Femur (tissue), 1 donor: ENCODE measurements around the gene KCTD19.
A peak's percentile ranks its signal among the peaks of the same experiment; 100 is the strongest.
"Not testable (repeated sequence)": the region's sequence is repeated elsewhere in the genome, so short reads cannot be mapped to it uniquely, and the experiment has no call there.

Experiments used
- DNase-seq: peaks from one replicate; pipeline ENCODE4 v3.0.0-alpha.2; 2017

KCTD19 gene

DNA sequence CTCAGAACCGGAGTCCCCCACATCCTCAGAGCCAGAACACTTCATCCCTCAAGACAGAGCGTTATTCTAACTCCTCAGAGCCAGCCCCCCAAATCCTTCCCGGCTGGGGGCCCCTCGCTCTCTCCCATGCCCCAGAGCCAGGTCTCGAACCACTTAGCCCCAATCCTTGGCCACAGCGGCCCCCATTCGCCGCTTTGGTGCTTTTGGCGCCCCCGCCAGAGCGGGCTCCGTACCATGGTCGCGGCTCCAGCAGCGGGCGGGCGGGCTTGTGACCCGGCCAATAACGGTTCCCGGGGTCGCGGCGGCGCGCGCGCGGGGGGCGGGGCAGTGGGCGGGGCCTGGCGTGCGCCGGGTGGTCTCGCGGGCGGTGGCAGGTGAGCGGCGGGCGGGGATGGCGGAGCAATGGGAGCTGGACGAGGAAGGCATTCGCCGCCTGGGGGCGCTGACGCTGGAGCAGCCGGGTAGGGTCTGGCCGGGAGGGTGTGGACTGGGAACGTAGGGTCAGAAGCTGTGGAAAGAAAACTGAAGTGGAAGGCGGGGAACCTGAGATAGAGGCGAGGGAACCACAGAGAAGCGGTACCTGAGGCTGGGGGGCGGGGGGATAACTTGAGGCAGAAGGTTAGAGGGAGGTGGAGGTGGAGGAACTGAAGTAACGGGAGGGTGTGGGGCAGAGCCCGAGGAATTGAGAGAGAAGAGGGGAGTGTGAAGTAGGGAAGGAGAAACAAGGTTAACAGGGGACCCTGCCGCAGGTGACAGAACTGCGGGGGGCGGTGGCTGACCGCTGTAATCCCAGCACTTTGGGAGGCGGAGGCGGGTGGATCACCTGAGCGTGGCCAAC is at the start of gene KCTD19, which contains the start of gene LRRC36:
TSS of gene KCTD19 (minus strand) at position 270 of the 838 bp plus-strand sequence. CDS start at position 236, 34 bp downstream.
TSS of gene LRRC36 (plus strand) at position 344 of the 838 bp plus-strand sequence. CDS start at position 392, 48 bp downstream.
- DNase-seq: peak; percentile 66

DNA sequence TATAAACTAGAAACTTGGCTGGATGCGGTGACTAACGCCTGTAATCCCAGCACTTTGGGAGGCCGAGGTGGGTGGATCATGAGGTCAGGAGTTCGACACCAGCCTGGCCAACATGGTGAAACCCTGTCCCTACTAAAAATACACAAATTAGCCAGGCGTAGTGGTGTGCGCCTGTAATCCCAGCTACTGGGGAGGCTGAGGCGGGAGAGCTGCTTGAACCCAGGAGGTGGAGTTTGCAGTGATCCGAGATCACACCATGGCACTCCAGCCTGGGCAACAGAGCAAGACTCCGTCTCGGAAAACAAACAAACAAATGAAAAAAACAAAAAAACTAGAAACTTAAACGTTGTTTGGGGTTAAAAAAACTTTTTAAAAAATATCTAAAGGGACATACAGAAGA is 49.5 kb upstream of the KCTD19 start:
- not testable (repeated sequence) for DNase-seq

DNA sequence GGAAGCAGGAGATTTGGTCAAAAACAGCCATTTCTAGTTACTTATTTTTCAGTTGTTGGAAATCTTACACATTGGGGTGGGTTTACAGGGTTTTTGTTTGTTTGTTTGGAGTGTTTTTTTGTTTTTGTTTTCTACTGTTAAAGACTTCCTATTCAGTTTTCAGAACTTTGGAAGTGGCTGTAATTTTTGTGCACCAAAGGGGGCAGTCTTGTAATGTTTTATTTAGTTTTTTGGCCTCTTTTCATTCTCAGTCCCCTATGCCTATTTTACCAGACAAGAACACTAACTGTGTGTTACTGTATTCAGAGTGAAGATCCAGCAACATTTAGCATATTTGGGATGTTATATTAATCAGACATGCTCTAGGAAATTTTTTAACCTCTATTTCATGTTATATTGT is 46.1 kb upstream of the KCTD19 start:
- DNase-seq: no peak

DNA sequence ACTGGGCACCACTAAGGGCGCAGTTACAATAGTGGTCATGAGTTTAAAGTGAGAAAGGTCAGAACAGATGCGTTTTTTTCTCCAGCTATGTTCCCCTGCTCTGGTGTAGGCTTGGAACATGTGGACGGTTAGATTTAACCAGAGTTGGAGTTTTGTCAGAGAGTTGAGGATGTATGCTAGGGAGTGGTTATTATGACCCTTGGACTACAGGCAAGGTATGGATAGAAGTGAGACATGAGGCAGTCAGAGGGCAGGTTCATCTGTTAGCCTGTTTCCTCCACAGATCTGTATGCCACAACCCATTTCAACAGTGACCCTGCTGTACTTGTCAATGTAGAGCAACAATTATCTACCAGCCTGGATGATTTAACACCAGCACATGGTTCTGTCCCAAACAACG is 44.1 kb upstream of the KCTD19 start:
- no peak for DNase-seq

DNA sequence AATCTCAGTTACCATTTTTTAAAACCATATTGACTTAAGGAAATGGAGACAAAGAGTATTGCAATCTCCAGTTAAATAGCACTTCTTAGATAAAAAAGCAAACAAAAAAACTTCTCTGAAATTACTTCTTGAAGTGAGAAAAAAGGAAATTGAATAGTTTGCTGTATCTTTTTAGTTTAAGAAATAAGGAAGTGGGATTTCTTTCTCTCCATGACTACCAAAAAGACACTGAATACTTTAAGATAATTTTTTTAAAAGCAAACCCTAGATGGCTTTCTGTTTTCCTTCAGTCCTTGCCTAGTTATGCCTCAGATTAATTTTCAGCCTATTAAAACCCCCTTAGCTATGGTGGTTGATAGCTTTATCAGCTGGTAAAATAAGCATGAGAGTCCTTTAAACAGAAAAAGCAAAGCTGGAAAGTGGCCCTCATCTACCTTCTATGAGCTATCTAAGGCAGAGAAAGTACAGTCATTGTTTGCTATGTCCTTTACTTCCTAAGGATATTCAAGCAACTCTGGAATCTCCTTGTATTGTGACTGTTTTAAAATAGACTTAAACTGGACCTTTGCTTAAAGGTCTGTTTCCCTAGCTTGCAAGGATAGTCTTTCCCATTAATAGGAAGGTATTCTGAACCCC is 38.2 kb upstream of the KCTD19 start:
- DNase-seq: no peak

DNA sequence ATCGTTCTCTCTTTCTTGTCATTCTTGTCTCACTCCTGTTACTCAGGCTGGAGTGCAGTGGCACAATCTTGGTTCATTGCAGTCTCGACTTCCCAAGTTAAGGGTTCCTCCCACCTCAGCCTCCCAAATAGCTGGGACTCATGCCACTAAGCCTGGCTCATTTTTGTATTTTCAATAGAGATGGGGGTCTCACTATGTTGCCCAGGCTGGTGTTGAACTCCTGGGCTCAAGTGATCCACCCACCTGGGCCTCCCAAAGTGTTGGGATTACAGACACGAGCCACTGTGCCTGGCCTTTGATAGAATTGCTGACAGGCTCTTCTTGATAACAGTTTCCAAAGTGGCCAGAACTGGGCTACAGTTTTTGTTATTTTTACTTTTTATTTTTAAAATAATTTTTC is 34.5 kb upstream of the KCTD19 start:
- no peak for DNase-seq

DNA sequence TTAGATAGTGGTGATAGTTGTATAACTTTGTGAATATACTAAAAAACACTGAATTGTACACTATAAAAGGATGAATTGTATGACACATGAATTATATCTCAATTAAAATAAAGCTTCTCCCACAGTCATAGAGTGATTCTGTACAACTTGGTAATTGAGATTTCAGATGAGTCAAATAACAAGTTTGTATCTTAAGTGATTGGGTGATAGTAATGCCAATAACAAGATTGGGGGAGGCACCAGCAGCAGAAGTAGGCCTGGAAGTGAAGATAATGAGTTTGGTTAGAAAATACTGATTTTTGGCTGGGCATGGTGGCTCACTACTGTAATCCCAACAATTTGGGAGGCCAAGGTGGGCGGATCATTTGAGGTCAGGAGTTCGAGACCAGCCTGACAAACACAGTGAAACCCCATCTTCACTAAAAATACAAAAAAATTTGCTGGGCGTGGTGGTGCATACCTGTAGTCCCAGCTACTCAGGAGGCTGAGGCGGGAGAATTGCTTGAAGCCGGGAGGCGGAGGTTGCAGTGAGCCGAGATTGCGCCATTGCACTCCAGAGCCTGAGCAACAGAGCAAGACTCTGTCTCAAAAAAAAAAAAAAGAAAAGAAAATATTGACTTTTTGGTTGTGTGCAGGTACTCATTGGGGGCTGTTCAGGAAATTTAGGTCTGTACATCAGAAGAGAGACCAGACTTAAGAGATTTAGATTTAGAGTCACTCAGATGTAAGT is 33.2 kb upstream of the KCTD19 start:
- not testable (repeated sequence) for DNase-seq

DNA sequence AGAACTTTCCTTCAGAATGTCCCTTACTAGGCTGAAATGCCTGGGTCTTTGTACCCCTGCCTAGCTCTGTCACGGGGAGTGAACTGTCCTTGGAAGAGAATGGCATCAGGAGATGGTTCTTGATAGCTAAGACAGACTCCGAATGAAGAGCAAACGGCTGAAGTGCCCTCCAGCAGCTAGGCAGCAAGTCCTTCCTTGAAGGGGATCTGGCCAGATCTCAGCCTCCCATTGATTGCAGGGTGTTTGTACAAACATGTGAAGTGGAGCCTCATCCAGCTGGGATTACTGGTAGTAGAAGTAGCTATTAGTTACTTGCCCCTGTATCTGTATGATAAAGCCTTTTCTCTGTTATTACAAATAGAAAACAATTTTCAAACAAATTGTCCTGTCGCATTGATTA is 31.0 kb upstream of the KCTD19 start:
- no peak for DNase-seq

DNA sequence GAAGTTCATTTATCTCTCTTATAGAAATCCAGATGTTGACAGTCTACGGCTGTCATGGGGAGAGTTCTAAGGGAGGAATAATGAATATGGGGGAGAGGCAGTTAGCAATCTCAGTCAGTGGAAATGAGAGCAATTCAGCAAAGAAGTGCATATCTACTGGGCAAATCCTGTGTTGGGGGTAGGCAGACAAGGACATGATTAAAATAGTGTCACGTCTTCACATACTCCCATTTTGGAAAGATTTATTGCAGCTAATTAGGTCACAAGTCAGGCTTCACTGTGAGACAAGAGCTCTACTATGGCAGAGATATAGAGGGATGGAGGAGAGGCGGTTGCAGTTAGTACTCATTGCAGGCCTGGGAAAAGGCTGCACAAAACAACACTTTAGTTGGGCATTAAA is 29.9 kb upstream of the KCTD19 start:
- no peak for DNase-seq

DNA sequence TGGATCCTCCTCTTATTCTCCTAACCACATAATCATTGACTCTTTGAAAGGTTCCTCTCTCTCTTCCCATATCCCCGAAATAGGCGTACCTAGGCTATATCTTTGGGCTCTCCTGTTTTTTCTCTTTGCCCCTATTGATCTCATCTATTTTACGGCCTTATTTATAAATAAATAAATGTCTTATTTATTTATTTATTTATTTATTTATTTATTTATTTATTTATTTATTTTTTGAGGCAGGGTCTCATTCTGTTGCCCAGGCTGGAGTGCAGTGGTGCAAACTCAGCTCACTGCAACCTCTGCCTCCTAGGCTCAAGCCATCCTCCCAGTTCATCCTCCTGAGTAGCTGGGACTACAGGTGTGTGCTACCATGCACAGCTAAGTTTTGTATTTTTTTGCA is 25.9 kb upstream of the KCTD19 start:
- not testable (repeated sequence) for DNase-seq

DNA sequence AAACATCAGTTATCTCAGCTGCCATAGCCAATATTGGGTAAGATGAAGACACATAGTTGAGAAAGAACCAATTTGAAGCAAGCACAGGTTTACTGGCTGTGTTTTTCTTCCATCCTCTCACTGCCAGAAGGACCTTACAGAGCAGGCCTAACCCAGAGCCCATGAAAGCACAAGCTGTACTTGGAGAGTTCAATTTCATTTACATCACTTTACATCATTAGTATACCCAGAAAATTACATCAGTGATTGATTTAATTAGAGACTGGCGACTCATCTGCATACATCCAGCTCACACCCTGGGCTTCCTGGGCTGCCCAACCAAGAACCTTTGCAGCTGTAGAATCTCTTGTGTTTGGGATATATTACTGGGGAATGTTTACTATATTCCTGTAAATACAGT is 23.8 kb upstream of the KCTD19 start:
- no peak for DNase-seq

DNA sequence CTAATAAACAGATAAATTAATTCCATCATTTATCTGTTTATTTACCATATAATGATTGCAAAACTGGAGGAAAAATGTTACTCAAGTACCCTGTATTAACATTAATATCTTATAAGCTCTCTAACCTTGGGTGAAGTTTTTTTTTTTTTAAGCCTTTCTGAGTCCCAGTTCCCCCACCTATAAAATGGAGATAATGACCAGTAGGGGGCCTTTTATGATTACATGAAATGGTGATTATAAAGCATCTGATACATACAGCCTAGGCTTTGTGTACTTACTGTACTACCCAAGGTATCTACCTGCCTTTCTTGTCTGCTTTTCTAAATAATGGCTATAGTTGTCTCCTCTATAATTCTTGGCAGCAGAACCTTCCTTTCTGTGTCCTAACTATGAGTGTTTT is 22.6 kb upstream of the KCTD19 start:
- no peak for DNase-seq

DNA sequence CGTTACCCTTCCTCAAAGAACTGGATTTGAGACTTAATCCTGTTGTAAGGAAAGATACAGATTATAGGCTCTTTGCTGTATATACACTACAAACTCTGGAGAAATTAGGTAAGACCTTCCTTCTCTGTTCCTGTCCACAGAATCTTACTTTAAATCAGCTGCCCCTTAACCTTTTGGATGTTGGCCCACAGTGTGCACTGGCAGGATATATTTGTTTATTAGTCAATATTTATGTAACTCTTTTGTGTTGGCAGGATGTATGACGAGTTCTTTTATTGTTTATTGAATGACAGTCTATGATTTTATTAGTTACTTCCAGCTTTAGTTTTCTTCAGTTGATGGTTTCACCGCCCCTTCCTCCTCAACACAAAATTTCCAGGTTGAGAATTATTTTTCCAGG is 19.8 kb upstream of the KCTD19 start:
- DNase-seq: no peak

DNA sequence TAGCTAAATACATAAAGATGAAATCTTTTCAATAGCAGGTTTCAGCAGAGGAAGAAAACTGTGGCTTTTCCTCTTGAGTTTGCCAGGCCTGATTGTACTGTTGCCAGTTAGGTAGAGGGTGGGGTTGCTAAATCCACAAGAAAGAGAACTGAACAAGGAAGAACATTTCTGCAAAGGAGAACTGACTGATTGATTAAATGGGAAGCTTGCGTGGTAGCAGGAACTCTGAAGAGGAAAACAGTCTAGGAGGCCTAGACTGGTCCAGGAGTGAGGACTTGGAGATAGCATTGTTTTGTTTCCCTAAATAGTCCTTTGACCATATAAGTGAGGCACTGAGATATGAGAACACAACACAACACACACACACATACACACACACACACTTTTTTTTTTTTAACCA is 18.9 kb upstream of the KCTD19 start:
- DNase-seq: no peak

DNA sequence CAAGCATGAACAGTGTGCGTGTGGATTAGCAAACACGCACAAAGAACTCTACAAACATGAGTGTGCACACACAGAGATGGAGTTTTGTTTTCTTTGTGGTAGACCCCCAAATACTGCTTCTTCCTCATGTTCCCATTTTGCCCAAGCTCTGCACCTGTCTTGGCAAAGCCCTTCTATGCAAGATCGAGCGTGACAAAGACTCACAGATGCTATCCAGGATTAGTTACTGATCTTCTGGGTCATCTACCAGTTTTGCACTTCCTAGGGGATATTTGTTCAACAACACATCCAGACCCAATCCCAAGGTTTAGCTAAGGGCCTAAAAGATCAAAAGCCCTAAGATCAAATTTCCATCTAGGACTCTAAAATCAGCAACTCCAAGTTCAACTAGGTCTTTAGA is 16.1 kb upstream of the KCTD19 start:
- DNase-seq: no peak

DNA sequence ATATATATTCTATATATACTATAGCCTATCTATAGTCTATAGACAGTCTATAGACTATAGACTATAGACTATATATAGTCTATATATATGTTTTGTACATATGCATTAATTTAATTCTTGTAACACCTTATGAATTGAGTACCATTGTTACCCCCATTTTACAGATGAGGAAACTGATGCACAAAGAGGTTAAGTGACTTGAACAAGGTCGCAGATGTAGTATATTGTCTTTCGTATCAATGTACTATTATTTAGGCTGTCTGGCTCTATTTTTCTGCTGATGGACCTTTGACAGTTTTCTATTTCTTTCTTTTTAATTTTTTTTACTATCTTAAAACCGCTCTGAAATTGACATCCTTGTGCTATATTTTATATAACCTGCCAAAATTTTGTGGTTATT is 14.7 kb upstream of the KCTD19 start:
- no peak for DNase-seq

DNA sequence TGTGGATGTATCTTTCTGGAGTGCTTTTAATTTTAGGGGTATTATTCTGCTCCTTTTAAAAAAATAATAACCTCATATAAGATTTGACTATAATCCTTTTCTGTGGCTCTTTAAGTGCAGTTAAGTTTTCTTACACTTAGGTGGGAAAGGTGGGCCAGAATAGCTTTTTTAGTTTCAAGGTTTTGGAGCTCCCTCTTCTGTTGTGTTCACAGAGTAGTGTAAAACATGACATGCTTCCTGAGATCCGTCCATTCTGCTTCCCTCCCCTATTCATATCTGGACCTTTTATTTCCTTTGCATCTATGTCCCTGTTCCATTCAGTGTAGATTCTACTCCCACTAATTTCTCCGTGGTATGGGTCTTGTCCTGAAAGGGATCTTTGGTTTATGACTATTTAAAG is 12.9 kb upstream of the KCTD19 start:
- no peak for DNase-seq

DNA sequence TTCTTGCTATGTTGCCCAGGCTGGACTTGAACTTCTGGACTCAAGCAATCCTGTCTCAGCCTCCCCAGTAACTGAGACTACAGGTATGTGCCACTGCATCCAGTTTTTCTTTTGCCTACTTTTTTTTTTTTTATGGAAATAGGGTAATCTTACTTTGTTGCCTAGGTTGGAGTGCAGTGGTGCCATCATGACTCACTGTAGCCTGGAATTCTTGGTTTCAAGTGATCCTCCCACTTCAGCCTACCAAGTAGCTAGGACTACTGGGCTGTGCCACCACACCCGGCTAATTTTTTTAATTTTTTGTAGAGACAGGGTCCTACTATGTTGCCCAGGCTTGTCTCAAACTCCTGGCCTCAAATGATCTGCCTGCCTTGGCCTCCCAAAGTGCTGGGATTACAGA is 10.1 kb upstream of the KCTD19 start:
- no peak for DNase-seq

DNA sequence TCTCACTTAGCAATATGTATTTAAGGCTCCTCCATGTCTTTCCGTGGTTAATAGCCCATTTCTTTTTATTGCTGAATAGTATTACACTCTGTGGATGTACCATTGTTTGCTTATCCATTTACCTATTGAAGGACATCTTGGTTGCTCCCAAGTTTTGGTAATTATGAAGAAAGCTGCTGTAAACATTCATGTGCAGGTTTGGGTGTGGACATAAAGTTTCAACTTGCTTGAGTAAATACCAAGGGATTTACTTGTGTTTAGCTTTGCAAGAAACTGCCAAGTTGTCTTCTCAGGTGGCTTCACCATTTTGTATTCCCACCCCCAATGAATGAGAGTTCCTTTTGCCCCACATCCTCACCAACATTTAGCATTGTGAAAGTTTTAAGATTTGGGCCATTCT is 9.6 kb upstream of the KCTD19 start:
- no peak for DNase-seq

DNA sequence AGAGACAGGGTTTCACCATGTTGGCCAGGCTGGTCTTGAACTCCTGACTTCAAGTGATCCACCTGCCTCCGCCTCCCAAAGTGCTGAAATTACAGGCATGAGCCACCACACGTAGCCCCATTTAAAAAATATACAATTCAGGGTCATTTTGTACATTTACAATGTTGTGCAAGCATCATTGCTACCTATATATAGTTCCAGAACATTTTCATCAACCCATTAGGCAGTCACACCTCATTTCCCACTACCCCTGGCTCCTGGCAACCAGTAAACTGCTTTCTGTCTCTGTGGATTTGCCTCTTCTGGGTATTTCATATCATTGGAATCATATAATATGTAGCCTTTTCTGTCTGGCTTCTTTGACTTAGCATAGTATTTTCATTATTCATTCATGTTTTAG is 6.8 kb upstream of the KCTD19 start:
- no peak for DNase-seq

DNA sequence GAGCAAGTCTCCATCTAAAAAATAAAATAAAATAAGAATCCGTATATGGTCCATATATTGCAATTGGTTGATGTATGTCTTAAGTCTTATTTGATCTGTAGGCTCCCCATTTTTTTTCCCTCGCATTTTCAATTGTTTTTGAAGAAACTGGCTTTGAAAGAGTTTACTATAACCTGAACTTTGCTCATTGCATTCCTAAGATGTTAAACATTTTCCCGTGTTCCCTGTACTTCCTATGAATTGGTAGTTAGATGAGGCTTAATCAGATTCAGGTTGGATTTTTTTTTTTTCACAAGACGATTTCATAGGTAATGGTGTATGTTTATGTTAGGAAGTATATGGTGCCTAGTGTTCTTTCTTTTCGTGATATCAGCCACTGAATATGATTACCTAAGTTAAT is 3.4 kb upstream of the KCTD19 start:
- DNase-seq: no peak

DNA sequence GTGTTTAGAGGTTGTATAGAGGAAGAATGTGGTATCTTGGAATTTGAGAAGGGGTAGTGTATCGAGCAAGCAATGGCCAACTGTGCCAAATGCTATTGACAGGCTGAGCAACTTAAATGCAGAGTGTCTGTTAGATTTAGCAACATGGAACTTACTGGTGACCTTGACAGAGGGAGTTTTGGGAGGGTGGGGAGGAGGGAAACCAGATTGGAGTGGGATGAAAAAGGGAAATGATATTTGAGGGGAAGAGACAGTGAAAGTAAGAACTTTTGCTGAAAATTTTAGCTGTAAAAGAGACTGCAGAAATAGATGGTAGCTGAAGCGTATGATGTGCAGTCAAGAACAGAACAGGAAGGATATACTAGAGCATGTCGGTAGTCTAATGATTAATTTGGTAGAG is 1.2 kb upstream of the KCTD19 start:
- DNase-seq: no peak

DNA sequence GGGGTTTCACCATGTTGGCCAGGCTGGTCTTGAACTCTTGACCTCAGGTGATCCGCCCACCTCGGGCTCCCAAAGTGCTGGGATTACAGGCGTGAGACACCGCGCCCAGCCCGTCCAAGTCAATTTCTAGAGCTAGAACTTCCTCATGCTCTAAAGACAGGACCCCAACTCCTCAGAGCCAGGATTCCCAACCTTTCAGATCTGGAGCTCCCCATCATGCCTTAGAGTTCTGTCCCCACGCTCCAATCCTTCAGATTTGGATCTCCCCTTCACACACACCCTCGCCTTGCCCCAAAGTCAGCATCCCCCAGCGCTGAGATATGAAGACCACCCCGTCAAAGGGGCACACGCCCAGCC is 448 bp downstream of the KCTD19 start:
- DNase-seq: no peak

DNA sequence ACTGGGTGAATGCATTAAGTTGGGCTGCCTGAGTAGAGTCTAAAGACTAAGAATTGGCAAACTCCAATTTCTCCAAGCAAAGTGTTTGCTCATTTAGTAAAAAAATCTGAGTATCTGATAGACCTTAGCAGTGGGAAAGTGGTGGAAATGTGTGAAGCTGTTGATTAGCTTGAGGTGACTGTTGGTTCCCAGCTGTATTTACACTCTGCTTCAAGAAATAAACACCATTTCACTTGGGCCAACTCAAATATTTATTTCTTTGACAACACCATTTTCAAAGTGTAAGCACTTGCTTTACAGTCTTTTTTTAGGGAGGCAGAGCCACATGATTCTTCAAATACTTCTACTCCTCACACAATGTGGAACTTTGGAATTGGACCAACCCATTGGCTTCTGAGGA is 8.7 kb downstream of the KCTD19 start:
- DNase-seq: no peak
